PC-9 (cell line): ENCODE results near the gene ARHGEF6. TPM values are rescaled to one million over a fixed set of nuclear protein-coding genes. Genes with fewer than 3 reads are reported as not detected.

Experiments
- BruUV-seq: library from RNA; stranded (reverse); fragments of 400-500 nt; replicated peaks from 2 replicates; lab custom pipeline; 2021; lab: Mats Ljungman, UMichigan
- CTCF ChIA-PET: fragments of 300-600 bp; sonication (Branson Sonifier 250); formaldehyde crosslinking; loops from one replicate; lab custom pipeline; 2022; ENCODE audit warnings: antibody characterized with exemption; lab: Charles Lee
- POLR2A ChIA-PET: fragments of 300-600 bp; sonication (Branson Sonifier 250); formaldehyde crosslinking; loops from one replicate; lab custom pipeline; 2022; ENCODE audit warnings: antibody characterized with exemption; ENCODE audit not compliant: unreplicated experiment; lab: Charles Lee
- DNase-seq, 2 experiments: peaks; one replicate each; pipeline versions ENCODE4 v3.0.0 to v3.0.0-alpha.2; 2015 to 2022; ENCODE audit warnings: mixed read lengths in 1 of 2
- H2AFZ ChIP-seq: fragments of 200-600 bp; sonication (generic); 2 replicates; pipeline ENCODE4 v1.8.1; 2017; ENCODE audit warnings: antibody characterized with exemption
- H3F3A ChIP-seq: fragments of 200-600 bp; sonication (generic); 2 replicates; pipeline ENCODE4 v1.8.1; 2017; ENCODE audit warnings: antibody characterized with exemption, mild to moderate bottlenecking, low read depth; ENCODE audit not compliant: insufficient read depth
- H3K27ac ChIP-seq: fragments of 200-600 bp; sonication (generic); 2 replicates; pipeline ENCODE4 v1.6.1; 2016; ENCODE audit warnings: mixed run types
- H3K27me3 ChIP-seq: fragments of 200-600 bp; sonication (generic); 2 replicates; pipeline ENCODE4 v1.6.1; 2016; ENCODE audit warnings: low read depth, mixed run types; ENCODE audit not compliant: insufficient read depth
- H3K36me3 ChIP-seq: fragments of 200-600 bp; sonication (generic); 2 replicates; pipeline ENCODE4 v1.6.1; 2016; ENCODE audit warnings: low read depth, mixed run types
- H3K4me1 ChIP-seq: fragments of 200-600 bp; sonication (generic); replicated peaks from 2 replicates; pipeline ENCODE4 v1.6.1; 2016; ENCODE audit warnings: mixed run types; ENCODE audit not compliant: insufficient read depth
- H3K4me2 ChIP-seq: fragments of 200-600 bp; sonication (generic); 2 replicates; pipeline ENCODE4 v1.6.1; 2017; ENCODE audit warnings: mixed run types
- H3K4me3 ChIP-seq: fragments of 200-600 bp; sonication (generic); 2 replicates; pipeline ENCODE4 v1.6.1; 2016; ENCODE audit warnings: mixed run types
- H3K79me2 ChIP-seq: fragments of 200-600 bp; sonication (generic); 2 replicates; pipeline ENCODE4 v1.6.1; 2017; ENCODE audit warnings: low read depth, mixed run types
- H3K9me2 ChIP-seq: fragments of 200-600 bp; sonication (generic); 2 replicates; pipeline ENCODE4 v1.8.1; 2017; ENCODE audit warnings: mild to moderate bottlenecking; ENCODE audit not compliant: insufficient read depth
- H3K9me3 ChIP-seq: fragments of 200-600 bp; sonication (generic); 2 replicates; pipeline ENCODE4 v1.8.1; 2016; ENCODE audit warnings: low read depth; ENCODE audit not compliant: insufficient read depth
- H4K20me1 ChIP-seq: fragments of 200-600 bp; sonication (generic); 2 replicates; pipeline ENCODE4 v1.8.1; 2017; ENCODE audit not compliant: insufficient read depth
- EZH2 ChIP-seq: fragments of 200-600 bp; sonication (generic); IDR thresholded peaks from 2 replicates; pipeline ENCODE4 v1.8.0; 2017; ENCODE audit warnings: antibody characterized with exemption, low read depth
- intact Hi-C: fragments of 100-400 bp; cut with micrococcal nuclease; formaldehyde crosslinking; loops from one replicate; pipeline ENCODE4 v1.10.0; 2022; ENCODE audit not compliant: unreplicated experiment
- total RNA-seq: library from RNA; stranded (reverse); gene quantifications from 2 replicates; pipeline ENCODE4 v1.2.3, GENCODE V29; 2021
- TF ChIP-seq, protein P1 (sequence below): fragments of 200-600 bp; sonication (generic); conservative IDR thresholded peaks from 2 replicates; pipeline ENCODE4 v1.6.1; 2017; ENCODE audit warnings: mixed run types, antibody characterized with exemption, mild to moderate bottlenecking, moderate library complexity

ARHGEF6 gene
- total RNA-seq, 1 experiment from 2014 or later: 0.09 TPM

DNA sequence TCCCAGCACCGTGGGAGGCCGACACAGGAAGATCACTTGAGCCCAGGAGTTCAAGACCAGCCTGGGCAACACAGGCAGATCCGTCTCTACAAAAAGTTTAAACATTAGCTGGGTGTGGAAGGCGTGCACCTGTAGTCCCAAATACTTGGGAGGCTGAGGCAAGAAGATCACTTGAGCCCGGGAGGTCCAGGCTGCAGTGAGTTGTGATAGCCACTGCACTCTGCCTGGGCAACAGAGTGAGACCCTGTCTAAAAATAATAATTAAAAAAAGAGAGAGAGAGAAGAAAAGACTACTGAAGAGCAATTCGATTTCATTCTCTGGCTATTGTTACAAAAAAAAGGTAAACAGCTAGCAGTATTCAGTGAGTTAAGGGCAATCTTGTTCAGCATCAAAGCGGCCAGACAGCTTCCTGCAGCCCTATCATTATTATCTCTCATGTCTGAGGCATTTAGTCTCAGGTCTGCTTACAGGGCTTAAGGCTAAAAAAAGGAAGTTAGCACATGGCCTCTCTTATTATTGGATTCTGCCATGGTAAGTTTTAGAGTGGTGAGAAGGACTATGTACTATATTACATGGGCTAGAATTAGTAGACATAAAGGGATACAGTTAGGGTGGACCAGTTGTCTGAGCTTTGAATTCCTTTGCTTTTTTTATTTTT, 37.9 kb downstream of the ARHGEF6 start:
- Histone ChIP-seq H3K36me3 (no peaks in the 10 kb centered on the region), H3K27ac (no peak overlapping the region), H3K9me2 (no peaks in the 10 kb centered on the region), H4K20me1 (no peaks in the 10 kb centered on the region), H2AFZ (no peak overlapping the region), H3K9me3 (no peaks in the 10 kb centered on the region), H3K27me3 (no peaks in the 10 kb centered on the region), H3K4me3 (no peak overlapping the region), H3F3A (no peaks in the 10 kb centered on the region), H3K79me2 (no peaks in the 10 kb centered on the region), H3K4me1 (no peaks in the 10 kb centered on the region), H3K4me2 (no peak overlapping the region)
- TF ChIP-seq, protein P1, sequence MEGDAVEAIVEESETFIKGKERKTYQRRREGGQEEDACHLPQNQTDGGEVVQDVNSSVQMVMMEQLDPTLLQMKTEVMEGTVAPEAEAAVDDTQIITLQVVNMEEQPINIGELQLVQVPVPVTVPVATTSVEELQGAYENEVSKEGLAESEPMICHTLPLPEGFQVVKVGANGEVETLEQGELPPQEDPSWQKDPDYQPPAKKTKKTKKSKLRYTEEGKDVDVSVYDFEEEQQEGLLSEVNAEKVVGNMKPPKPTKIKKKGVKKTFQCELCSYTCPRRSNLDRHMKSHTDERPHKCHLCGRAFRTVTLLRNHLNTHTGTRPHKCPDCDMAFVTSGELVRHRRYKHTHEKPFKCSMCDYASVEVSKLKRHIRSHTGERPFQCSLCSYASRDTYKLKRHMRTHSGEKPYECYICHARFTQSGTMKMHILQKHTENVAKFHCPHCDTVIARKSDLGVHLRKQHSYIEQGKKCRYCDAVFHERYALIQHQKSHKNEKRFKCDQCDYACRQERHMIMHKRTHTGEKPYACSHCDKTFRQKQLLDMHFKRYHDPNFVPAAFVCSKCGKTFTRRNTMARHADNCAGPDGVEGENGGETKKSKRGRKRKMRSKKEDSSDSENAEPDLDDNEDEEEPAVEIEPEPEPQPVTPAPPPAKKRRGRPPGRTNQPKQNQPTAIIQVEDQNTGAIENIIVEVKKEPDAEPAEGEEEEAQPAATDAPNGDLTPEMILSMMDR: no peak
- no peak for TF ChIP-seq EZH2
- CTCF ChIA-PET: no interaction called here
- DNase-seq: no peak
- no TSS peak for BruUV-seq
- intact Hi-C loops: no loop called here
- POLR2A ChIA-PET: no interaction called here

DNA sequence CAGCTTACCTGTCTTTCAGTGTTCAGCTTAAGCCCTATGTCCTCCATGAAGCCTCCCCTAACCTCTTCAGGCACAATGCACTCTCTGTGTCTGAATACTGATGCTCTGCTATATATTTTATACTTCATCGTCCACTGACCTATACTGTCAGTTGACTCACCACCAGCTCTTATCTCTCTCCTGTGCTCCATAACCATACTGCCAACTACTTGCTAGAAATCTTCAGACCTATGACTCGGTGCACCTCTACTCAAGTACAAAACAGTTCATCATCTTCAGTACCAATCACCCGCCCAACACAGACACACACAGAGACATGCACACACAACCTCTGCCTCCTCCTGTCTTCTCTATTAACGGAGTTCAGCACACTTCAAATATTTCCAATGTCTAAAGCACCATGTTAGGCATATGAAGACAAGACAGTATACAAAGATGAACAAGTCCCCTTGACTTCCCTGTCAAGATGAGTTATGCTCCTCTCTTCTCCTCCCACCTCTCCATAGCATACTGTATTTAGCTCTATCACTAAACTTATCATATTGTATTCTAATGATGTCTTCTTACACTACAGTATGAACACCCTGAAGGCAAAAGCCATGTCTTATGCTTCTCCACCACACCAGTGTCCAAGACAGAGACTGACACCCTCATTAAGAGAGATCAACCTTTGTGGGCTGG, 42.5 kb downstream of the ARHGEF6 start:
- H3K4me2 ChIP-seq: no peak overlapping the region
- no peaks in the 10 kb centered on the region for H4K20me1 ChIP-seq
- no peak overlapping the region for H3K4me3 ChIP-seq
- CTCF ChIA-PET: no interaction called here
- no peaks in the 10 kb centered on the region for H3F3A ChIP-seq
- POLR2A ChIA-PET: no interaction called here
- H3K36me3 ChIP-seq: no peaks in the 10 kb centered on the region
- no peaks in the 10 kb centered on the region for H3K9me2 ChIP-seq
- H2AFZ ChIP-seq: no peak overlapping the region
- intact Hi-C loops: no loop called here
- no peak for TF ChIP-seq EZH2
- TF ChIP-seq, protein P1: no peak
- H3K27me3 ChIP-seq: no peaks in the 10 kb centered on the region
- H3K79me2 ChIP-seq: no peaks in the 10 kb centered on the region
- no peaks in the 10 kb centered on the region for H3K4me1 ChIP-seq
- no peak overlapping the region for H3K27ac ChIP-seq
- BruUV-seq: no TSS peak
- H3K9me3 ChIP-seq: no peaks in the 10 kb centered on the region
- DNase-seq: no peak

DNA sequence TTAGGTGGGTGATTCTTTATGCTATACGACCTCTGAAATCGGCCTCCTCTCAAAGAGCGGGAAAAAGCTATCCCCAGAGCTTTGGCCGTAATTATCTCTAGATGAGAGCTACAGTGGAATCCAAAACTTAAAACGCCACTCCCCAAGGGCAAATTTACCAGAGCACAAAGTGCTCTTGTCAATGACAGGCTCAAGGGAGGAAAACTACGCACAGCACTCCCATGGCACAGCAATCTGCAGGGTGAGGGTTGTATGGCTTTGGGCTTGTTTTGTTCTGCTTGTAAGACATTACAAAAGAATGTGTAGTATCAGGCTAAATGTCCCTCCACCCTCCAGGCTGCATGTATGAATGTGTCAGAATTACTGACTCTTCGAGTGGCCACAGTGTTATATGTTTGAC, 44.0 kb downstream of the ARHGEF6 start:
- Histone ChIP-seq H3K4me3 (no peak overlapping the region), H4K20me1 (no peaks in the 10 kb centered on the region), H3K27ac (no peak overlapping the region), H2AFZ (no peak overlapping the region), H3K4me1 (no peaks in the 10 kb centered on the region), H3K9me3 (no peaks in the 10 kb centered on the region), H3K27me3 (no peaks in the 10 kb centered on the region), H3K4me2 (no peak overlapping the region), H3K9me2 (no peaks in the 10 kb centered on the region), H3F3A (no peaks in the 10 kb centered on the region), H3K79me2 (no peaks in the 10 kb centered on the region), H3K36me3 (no peaks in the 10 kb centered on the region)
- ChIA-PET CTCF (no interaction called here), POLR2A (no interaction called here)
- intact Hi-C loops: no loop called here
- TF ChIP-seq EZH2: no peak
- TF ChIP-seq, protein P1: no peak
- BruUV-seq: no TSS peak
- DNase-seq: no peak
